Astrocyte (in vitro differentiated cells and primary cell): ENCODE measurements around the gene SPDL1.

ENCODE experiments used
- CTCF ChIP-seq: IDR thresholded peaks from 2 replicates; pipeline ENCODE4 v1.5.1; 2011; ENCODE audit warnings: low read depth, mild to moderate bottlenecking, inconsistent platforms, low read length, moderate library complexity; ENCODE audit not compliant: insufficient read depth
- EZH2 ChIP-seq: IDR thresholded peaks from 2 replicates; pipeline ENCODE4 v1.6.1; 2012; ENCODE audit warnings: mild to moderate bottlenecking, low read length, inconsistent platforms; ENCODE audit not compliant: insufficient read depth

GRCh38 chr5:169637085-169637548 lies 53.5 kb downstream of the SPDL1 start, which contains the start of gene DOCK2:
- TF ChIP-seq CTCF = no peak
- TF ChIP-seq EZH2 = no peak
